Measurements from ENCODE around the gene FGFR2. TPM values are rescaled to one million over a fixed set of nuclear protein-coding genes. Genes with fewer than 3 reads are reported as not detected.

The FGFR2 gene
- total RNA-seq, 6 experiments from 2014 or later = not detected

DNA sequence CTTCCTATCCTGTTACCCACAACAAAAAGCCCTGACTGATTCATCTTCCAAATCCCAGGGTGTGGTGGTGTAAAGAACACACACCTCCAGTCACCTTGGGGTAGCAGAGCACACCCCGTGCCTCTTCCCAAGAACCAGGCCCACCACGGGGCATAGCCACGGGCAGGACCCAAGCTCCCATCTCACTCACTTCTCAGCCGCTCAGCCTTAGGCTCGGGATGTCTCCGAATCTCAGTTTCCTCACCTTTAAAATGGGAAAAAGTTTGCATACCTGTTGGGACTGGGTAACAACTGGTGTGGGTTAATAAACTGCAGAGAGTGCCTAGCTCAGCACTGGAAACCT lies 139.0 kb downstream of the FGFR2 start:
- H3K4me1 Mint-ChIP-seq (ENCODE audit: low read depth) = no peaks in the 10 kb centered on the region
- TF ChIP-seq, protein P1, sequence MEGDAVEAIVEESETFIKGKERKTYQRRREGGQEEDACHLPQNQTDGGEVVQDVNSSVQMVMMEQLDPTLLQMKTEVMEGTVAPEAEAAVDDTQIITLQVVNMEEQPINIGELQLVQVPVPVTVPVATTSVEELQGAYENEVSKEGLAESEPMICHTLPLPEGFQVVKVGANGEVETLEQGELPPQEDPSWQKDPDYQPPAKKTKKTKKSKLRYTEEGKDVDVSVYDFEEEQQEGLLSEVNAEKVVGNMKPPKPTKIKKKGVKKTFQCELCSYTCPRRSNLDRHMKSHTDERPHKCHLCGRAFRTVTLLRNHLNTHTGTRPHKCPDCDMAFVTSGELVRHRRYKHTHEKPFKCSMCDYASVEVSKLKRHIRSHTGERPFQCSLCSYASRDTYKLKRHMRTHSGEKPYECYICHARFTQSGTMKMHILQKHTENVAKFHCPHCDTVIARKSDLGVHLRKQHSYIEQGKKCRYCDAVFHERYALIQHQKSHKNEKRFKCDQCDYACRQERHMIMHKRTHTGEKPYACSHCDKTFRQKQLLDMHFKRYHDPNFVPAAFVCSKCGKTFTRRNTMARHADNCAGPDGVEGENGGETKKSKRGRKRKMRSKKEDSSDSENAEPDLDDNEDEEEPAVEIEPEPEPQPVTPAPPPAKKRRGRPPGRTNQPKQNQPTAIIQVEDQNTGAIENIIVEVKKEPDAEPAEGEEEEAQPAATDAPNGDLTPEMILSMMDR (IDR thresholded peaks at IDR 0.05) = no peak
- no peak for DNase-seq
- peaks cover 14% of the 10 kb centered on the region for H3K36me3 Mint-ChIP-seq (ENCODE audit: low read depth)
- H3K9me3 Mint-ChIP-seq = peaks cover 45% of the 10 kb centered on the region
- H3K4me3 Mint-ChIP-seq = no peak overlapping the region
- H3K27me3 Mint-ChIP-seq (ENCODE audit: insufficient read depth) = no peaks in the 10 kb centered on the region; the same call in 1 of the 2 replicates
- no peak overlapping the region for H3K27ac Mint-ChIP-seq

DNA sequence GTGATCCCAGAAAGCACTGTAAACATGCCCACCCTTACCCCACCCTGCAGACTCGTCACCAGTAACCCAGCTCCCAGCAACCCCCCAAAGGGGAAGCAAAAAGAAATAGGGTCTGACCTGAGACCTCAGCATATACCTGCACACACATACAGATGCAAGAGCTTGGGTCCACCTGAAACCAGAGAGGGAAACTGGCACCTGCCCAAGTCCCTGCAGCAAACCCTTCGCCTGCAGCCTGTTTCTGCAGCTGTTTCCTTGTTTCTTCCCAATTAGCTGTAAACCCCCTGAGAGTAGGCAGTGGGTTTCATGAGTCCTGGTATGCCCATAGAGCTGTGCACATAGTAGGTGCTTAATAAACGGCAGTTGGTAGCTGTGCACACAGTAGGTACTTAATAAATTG lies 140.5 kb downstream of the FGFR2 start:
- no peak overlapping the region for H3K4me3 Mint-ChIP-seq
- H3K27me3 Mint-ChIP-seq (ENCODE audit: insufficient read depth) = no peaks in the 10 kb centered on the region; the same call in 1 of the 2 replicates
- TF ChIP-seq, protein P1 (IDR thresholded peaks at IDR 0.05) = no peak
- peaks cover 52% of the 10 kb centered on the region for H3K9me3 Mint-ChIP-seq
- H3K36me3 Mint-ChIP-seq (ENCODE audit: low read depth) = peaks cover 14% of the 10 kb centered on the region
- no peak overlapping the region for H3K27ac Mint-ChIP-seq
- DNase-seq = no peak
- no peaks in the 10 kb centered on the region for H3K4me1 Mint-ChIP-seq (ENCODE audit: low read depth)

DNA sequence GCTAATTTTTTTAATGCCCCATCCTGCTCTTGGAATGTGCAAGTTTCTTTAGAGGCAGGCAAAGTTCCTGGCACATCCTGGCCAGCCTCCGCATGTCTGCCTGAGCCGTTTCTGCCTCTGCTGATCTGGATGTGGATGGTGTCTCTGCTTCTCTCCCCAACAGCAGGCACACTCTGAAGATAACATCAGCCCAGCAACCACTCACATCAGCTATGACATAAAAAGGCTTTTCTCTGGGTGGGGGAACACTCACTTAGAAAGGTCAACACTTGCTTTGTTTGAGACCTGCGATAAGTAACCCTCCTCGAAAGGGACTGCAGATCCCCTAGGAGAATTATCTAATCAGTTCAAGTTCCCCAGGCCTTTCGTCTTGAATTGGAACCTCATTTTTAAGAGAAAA lies 142.9 kb downstream of the FGFR2 start:
- Mint-ChIP-seq H3K4me3 (no peak overlapping the region), H3K27ac (no peak overlapping the region)

DNA sequence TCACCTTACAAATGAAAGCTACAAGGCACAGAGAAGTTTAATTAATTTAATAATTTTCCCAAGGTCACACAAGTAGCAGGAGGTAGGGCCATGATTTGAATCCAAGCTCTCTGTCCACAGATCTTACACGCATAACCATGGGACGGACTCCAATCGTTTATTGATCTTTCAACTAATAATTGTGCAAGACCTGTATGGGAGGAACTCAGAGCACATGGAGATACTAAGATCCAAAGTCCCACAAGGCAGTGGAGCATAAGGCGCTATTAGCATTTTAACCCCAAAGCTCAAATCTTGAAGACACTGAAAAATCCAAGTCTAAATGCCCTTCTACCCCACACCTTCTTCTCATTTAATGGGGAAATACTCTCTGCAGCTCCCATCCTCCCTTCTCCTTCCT lies 143.5 kb downstream of the FGFR2 start:
- TF ChIP-seq, protein P1 (IDR thresholded peaks at IDR 0.05) = no peak
- no peak for DNase-seq
- Mint-ChIP-seq H3K4me3 (no peak overlapping the region), H3K27me3 (ENCODE audit: insufficient read depth) (no peaks in the 10 kb centered on the region; the same call in 1 of the 2 replicates), H3K36me3 (ENCODE audit: low read depth) (peaks cover 10% of the 10 kb centered on the region), H3K27ac (no peak overlapping the region), H3K9me3 (peaks cover 54% of the 10 kb centered on the region), H3K4me1 (ENCODE audit: low read depth) (no peaks in the 10 kb centered on the region)

More for the DNA sequence above, 142.9 kb downstream of the FGFR2 start:
- Mint-ChIP-seq H3K27me3 (ENCODE audit: insufficient read depth) (no peaks in the 10 kb centered on the region; the same call in 1 of the 2 replicates), H3K36me3 (ENCODE audit: low read depth) (peaks cover 10% of the 10 kb centered on the region), H3K4me1 (ENCODE audit: low read depth) (no peaks in the 10 kb centered on the region), H3K9me3 (peaks cover 48% of the 10 kb centered on the region)
- no peak for DNase-seq
- TF ChIP-seq, protein P1 (IDR thresholded peaks at IDR 0.05) = no peak

DNA sequence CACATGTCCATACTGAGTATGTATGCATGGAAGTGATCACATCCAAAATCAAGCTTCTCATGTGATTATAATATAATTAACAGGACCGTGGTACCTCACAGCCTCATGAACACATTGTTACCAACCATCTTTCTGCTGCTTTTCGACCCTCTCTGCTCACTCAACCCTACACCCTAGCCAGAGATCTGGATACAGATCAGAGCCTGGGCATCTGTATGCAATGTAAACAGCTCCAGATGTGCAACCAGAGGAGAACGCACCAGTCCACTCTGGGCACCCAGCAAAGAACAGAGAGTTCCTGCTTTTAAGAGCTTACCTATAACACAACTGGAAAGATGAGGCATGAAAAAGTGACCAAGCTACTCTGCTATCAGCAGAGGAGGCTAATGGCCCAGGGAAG lies 145.1 kb downstream of the FGFR2 start:
- Mint-ChIP-seq H3K9me3 (peaks cover 54% of the 10 kb centered on the region), H3K27ac (no peak overlapping the region), H3K27me3 (ENCODE audit: insufficient read depth) (no peaks in the 10 kb centered on the region; the same call in 1 of the 2 replicates), H3K4me1 (ENCODE audit: low read depth) (no peaks in the 10 kb centered on the region), H3K4me3 (no peak overlapping the region), H3K36me3 (ENCODE audit: low read depth) (0 out of 2 replicates have a peak, but pooled peaks cover 3% of the 10 kb centered on the region)
- TF ChIP-seq, protein P1 (IDR thresholded peaks at IDR 0.05) = no peak
- DNase-seq = no peak

DNA sequence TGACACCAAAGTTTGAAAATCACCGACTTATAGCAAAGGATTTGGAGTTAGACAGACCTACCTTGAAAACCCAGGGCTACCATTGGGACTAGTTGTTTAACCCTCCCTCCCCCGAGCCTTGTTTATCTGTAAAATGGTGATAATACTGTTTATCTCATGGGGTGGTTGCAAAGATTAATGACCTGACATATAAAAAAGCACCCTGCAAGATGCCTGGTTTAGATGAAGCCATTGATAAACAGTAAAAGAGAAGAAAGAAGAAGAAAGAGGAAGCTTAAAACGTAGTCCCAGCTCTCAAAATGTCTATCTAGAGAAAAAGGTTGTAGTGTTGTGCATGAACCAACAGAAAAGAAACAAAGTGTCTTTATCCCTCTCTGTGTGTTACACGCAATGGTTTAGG lies 145.7 kb downstream of the FGFR2 start:
- no peaks in the 10 kb centered on the region for H3K4me1 Mint-ChIP-seq (ENCODE audit: low read depth)

More for the DNA sequence above, 145.7 kb downstream of the FGFR2 start:
- no peaks in the 10 kb centered on the region; the same call in 1 of the 2 replicates for H3K27me3 Mint-ChIP-seq (ENCODE audit: insufficient read depth)
- no peak for DNase-seq
- H3K9me3 Mint-ChIP-seq = peaks cover 56% of the 10 kb centered on the region
- TF ChIP-seq, protein P1 (IDR thresholded peaks at IDR 0.05) = no peak
- no peak overlapping the region for H3K4me3 Mint-ChIP-seq
- 0 out of 2 replicates have a peak, but pooled peaks cover 3% of the 10 kb centered on the region for H3K36me3 Mint-ChIP-seq (ENCODE audit: low read depth)
- no peak overlapping the region for H3K27ac Mint-ChIP-seq
